Stimulated activated CD8-positive, alpha-beta memory T cell treated with anti-CD3 and anti-CD28 coated beads, Interleukin-12 subunit alpha, Interleukin-12 subunit beta, amount 100 ng/mL, for 24 hours (primary cell): ENCODE results near the gene VSNL1.

Experiments used
- DNase-seq: peaks from one replicate; pipeline ENCODE4 v3.0.0-alpha.2; 2020; ENCODE audit errors: extremely low read depth

VSNL1 gene

DNA sequence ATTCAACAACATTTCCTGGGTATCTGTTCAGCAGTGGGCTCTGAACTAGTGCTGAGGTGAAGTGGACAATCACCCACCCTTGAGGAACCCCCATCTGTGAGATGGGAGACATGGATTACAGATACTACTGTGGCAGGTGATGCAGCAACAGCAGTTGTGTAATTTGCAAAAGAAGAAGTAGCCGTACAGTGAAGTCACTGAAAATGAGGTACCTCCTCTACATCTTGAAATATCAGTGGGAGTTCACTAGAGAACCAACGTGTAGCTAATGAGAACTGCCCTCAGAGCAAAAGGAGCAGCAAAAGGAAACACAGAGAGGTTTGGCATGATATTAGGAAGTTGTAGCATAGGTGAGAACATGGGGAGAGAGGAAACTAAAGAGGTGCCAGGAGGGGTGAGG lies 41.3 kb downstream of the VSNL1 start:
- DNase-seq = no peak

DNA sequence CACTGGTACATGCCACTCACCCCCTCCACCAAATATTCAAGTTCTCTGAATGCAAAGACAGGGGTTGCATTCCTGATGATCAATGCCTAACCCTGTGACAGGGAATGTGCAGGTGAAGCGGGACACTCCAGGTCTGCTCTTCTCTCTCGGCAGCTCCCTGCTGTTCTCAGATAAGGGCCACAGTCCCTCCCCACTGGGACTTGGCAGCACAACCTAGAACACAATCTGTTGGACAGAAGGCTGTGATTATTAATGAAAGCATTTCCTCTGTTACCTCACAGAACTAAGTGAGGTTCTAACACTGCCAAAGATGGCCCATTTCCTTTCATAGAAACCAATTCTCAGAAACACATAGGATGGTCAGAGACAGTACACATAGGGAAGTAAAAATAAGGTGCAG lies 42.7 kb downstream of the VSNL1 start:
- no peak for DNase-seq

DNA sequence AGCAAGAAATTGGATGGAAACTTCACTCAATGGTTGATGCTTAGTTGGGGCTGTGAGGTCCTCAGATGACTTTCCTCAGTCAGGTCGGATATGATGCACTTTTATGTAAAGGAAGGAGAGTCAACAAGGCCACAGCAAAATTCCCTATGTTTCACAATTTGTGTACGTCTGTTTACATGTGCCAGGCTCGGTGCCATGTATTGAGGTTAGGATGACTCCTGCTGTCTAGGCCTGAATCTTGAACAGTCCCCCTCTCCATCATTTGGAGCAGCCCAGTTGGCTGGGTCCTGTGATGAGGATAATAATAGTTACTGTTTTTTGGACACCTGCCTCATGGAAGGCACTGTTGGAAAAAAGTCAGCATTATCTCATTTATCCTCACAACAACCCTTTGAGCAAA lies 43.1 kb downstream of the VSNL1 start:
- DNase-seq = no peak

DNA sequence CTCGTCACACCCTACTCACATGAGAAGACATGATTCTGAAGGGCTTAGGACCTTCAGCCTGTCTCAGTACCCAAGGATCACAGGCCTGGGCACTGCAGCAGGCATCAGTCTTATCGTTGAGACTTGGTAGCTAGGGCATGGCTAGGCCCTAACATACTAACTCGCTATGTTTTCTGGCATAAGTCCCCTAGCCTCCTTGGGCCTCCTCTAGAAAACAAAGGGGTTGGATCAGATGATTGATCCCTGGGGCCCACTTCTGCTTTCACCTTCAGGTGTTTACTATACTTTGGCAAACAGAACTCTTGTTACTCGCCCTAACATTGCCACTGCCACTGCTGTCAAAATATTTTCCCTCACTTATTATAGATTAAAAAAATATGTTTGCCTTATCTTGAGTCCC lies 44.2 kb downstream of the VSNL1 start:
- no peak for DNase-seq

GRCh38 chr2:17587469-17587868 lies 47.0 kb downstream of the VSNL1 start:
- DNase-seq = no peak

DNA sequence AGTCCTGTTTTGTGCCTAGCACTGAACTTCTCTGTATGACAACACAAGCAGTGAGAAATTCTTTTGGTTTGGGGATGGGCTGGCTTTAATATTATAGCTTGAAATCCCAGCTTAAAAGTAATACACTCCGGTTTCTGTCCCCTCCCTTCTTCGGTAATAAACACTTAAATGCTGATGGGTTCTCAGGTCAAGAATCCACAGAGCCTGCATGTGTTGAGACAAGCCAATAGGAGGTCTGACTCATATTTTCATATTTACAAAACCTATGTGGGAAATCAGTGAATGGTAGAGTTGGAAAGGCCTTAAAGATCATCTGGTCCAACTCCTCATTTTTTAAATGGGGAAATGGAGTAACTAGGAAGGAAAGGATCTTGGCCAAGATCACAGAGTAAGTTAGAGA lies 47.5 kb downstream of the VSNL1 start:
- DNase-seq = no peak

GRCh38 chr2:17589406-17590035 lies 49.0 kb downstream of the VSNL1 start:
- DNase-seq = no peak

GRCh38 chr2:17590342-17590911 lies 49.9 kb downstream of the VSNL1 start:
- no peak for DNase-seq

DNA sequence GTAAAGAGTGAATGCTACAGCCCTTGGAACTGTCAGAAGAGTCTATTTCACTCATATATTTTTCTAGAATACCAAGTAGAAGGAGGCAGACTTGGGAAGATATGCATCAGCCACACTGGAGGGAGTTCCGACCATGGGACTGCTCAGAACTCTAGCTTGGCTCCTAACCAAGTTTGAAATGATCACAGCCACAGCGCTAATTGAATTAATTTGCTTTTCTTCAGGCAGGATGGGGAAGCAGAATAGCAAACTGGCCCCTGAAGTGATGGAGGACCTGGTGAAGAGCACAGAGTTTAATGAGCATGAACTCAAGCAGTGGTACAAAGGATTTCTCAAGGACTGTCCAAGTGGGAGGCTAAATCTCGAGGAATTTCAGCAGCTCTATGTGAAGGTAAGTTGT lies 51.4 kb downstream of the VSNL1 start:
- DNase-seq = no peak

- DNase-seq = no peak
Measured at GRCh38 chr2:17592731-17593409, 52.4 kb downstream of the VSNL1 start.

DNA sequence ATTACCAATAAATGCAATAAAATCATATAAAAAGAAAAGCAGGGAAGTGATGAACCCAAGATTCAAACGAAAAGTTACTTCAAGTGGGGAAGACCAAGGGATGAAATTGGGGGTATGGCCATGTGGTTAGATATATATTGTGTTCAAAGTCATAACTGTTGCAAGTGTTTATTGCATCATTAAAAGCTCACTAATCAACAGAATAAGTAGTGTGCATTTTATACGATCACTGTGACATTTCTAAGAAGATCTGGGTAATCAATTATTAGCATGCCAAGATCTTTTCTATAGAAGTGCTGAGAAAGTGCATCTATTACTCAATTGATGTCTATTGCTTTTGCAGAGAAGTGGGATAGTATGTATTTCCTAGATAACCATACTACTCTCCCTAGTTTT lies 52.9 kb downstream of the VSNL1 start:
- no peak for DNase-seq

DNA sequence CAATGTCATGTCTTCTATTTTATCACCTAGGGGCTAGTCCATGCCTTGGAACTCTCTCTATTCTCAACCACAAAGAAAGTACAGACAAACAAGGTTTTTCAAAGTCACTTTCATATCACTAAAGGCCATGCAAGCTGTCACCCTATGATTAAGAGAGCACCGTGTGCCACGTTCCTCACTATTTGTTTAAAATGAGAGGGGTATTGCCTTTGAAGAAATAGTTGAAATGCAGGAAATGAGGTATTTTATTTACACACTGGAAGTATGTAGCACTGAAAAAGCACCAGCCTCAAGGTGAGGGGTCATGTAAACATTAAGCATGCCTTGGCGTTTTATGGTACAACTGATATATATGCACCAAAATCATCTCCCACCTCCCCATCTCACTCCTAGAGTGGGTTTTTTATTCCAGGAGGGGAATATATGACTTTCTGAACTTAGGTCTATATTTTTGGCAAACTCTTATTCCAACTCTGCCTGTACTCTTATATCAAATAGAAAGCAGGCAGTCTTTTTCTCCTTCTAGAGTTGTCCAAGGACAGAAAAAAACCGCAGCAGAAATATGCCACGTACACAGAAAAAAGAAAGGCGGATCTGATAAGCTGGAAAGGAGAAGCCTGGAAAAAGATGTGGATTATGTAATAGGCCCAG lies 53.5 kb downstream of the VSNL1 start:
- no peak for DNase-seq

- DNase-seq = no peak
Measured at GRCh38 chr2:17594533-17595401, 54.3 kb downstream of the VSNL1 start.

- DNase-seq = no peak
Measured at GRCh38 chr2:17599617-17600016, 59.1 kb downstream of the VSNL1 start.

- DNase-seq = no peak
Measured at GRCh38 chr2:17600556-17601204, 60.2 kb downstream of the VSNL1 start.

- DNase-seq = no peak
Measured at GRCh38 chr2:17604050-17604449, 63.6 kb downstream of the VSNL1 start.

GRCh38 chr2:17605696-17606095 lies 65.2 kb downstream of the VSNL1 start:
- DNase-seq = no peak

DNA sequence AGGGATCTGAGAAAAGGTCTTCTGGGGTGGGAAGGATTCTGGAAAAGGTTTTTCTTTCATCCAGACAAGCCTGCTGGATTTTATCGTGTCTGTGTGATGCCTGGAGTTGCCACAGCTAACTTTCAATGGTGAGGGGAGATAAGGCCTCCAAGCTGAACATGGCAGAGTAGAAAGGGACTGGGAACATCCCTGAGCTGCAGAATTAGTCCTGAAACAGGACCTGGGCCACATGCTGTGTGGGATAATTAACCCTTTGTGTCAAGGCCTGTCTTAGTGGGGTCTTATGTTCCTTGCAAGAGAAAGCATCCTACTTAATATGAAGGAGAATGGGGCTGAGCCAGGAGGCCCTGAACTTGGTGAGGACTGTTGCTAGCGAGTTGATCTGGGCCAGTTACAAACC lies 66.4 kb downstream of the VSNL1 start:
- no peak for DNase-seq

GRCh38 chr2:17607379-17607778 lies 66.9 kb downstream of the VSNL1 start:
- DNase-seq = no peak

DNA sequence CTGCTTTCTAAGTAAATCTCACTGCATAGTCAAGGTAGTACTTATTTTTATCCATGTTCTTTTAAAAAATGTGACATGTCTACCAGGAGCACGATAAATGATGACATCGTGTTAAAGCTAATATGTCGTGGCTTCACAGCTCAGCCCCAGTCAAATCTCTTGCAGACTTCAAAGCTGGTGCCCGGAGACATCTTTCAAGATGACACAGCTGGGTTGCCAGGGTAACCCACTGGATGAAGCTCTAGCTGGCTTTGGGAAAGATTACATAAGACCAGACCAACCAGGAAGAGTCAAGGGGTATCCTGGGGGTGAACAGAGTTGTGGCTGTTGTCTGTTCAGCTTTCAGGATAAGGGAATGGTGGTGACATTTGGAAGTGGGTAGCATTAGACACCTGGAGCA lies 67.8 kb downstream of the VSNL1 start:
- no peak for DNase-seq

- no peak for DNase-seq
Measured at GRCh38 chr2:17610521-17610920, 70.0 kb downstream of the VSNL1 start.

- DNase-seq = no peak
Measured at GRCh38 chr2:17611036-17611435, 70.5 kb downstream of the VSNL1 start.
